OCI-LY7 (cell line): ENCODE measurements around the gene CALD1. TPM values are rescaled to one million over a fixed set of nuclear protein-coding genes. Genes with fewer than 3 reads are reported as not detected.

Experiments
- BruUV-seq: library from RNA; stranded (reverse); fragments of 400-500 nt; replicated peaks from 2 replicates; lab custom pipeline; 2021; lab: Mats Ljungman, UMichigan
- CTCF ChIA-PET: fragments of 300-600 bp; sonication (Branson Sonifier 250); formaldehyde crosslinking; loops from one replicate; lab custom pipeline; 2022; ENCODE audit warnings: antibody characterized with exemption; ENCODE audit not compliant: unreplicated experiment; lab: Charles Lee
- POLR2A ChIA-PET: fragments of 300-600 bp; sonication (Branson Sonifier 250); formaldehyde crosslinking; loops from one replicate; lab custom pipeline; 2022; ENCODE audit warnings: antibody characterized with exemption; lab: Charles Lee
- DNase-seq: peaks from one replicate; pipeline ENCODE4 v3.0.0-alpha.2; 2015; ENCODE audit warnings: low spot score
- H2AFZ ChIP-seq: fragments of 200-600 bp; sonication (generic), shearing (Covaris generic); 2 replicates; pipeline ENCODE4 v1.6.1; 2014; ENCODE audit warnings: mild to moderate bottlenecking, antibody characterized with exemption, low read length, moderate library complexity
- H3K27ac ChIP-seq: fragments of 200-600 bp; sonication (generic); 2 replicates; pipeline ENCODE4 v1.5.1; 2014; ENCODE audit warnings: mixed run types, low read depth, mild to moderate bottlenecking, moderate library complexity, low read length, inconsistent platforms; ENCODE audit not compliant: poor library complexity, severe bottlenecking
- H3K36me3 ChIP-seq: fragments of 200-600 bp; sonication (generic); 2 replicates; pipeline ENCODE4 v1.6.1; 2014; ENCODE audit warnings: mild to moderate bottlenecking, antibody characterized with exemption, low read length, moderate library complexity, mixed read lengths; ENCODE audit not compliant: insufficient read depth
- H3K4me1 ChIP-seq: fragments of 200-600 bp; sonication (generic); 2 replicates; pipeline ENCODE4 v1.5.1; 2014; ENCODE audit warnings: mild to moderate bottlenecking, low read length; ENCODE audit not compliant: insufficient read depth, poor library complexity, severe bottlenecking
- H3K4me2 ChIP-seq: fragments of 200-600 bp; sonication (generic); 2 replicates; pipeline ENCODE4 v1.6.1; 2014; ENCODE audit warnings: mild to moderate bottlenecking, low read length
- H3K4me3 ChIP-seq: fragments of 200-600 bp; sonication (generic); 2 replicates; pipeline ENCODE4 v1.5.1; 2014; ENCODE audit warnings: mild to moderate bottlenecking, low read depth, low read length; ENCODE audit not compliant: poor library complexity, severe bottlenecking
- H3K79me2 ChIP-seq: fragments of 200-600 bp; sonication (generic); 2 replicates; pipeline ENCODE4 v1.6.1; 2016; ENCODE audit warnings: low read depth, mild to moderate bottlenecking, low read length, moderate library complexity, mixed read lengths; ENCODE audit not compliant: insufficient read depth
- H3K9me2 ChIP-seq: fragments of 200-600 bp; sonication (generic); 2 replicates; pipeline ENCODE4 v1.6.1; 2016; ENCODE audit warnings: mild to moderate bottlenecking, low read length, mixed read lengths; ENCODE audit not compliant: insufficient read depth
- H3K9me3 ChIP-seq: fragments of 200-600 bp; sonication (generic); 2 replicates; pipeline ENCODE4 v1.6.1; 2014; ENCODE audit warnings: mild to moderate bottlenecking, mixed run types, low read length, mixed read lengths
- H4K20me1 ChIP-seq: fragments of 200-600 bp; sonication (generic); 2 replicates; pipeline ENCODE4 v1.6.1; 2014; ENCODE audit warnings: mild to moderate bottlenecking, antibody characterized with exemption, low read length, moderate library complexity, mixed read lengths; ENCODE audit not compliant: insufficient read depth
- EZH2phosphoT487 ChIP-seq: fragments of 200-600 bp; sonication (generic); IDR thresholded peaks from 2 replicates; pipeline ENCODE4 v1.6.1; 2018; ENCODE audit warnings: low read depth, borderline replicate concordance, mild to moderate bottlenecking, mixed run types, antibody characterized with exemption, low read length, moderate library complexity, mixed read lengths
- intact Hi-C: fragments of 100-400 bp; cut with micrococcal nuclease; formaldehyde crosslinking; loops from one replicate; pipeline ENCODE4 v1.10.0; 2022; ENCODE audit not compliant: unreplicated experiment
- total RNA-seq, 2 experiments: library from RNA; depleted of rRNA in 1 of 2; stranded (reverse); fragments of >200 nt in 1 of 2; shearing (Covaris generic) in 1 of 2; gene quantifications; 2 replicates each; pipeline ENCODE4 v1.2.3, GENCODE V29; 2014 to 2022
- TF ChIP-seq, protein P1 (sequence below): fragments of 200-600 bp; sonication (generic); conservative IDR thresholded peaks from 2 replicates; pipeline ENCODE4 v1.5.1; 2014; ENCODE audit warnings: mild to moderate bottlenecking, antibody characterized with exemption, low read length, moderate library complexity, mixed read lengths

The CALD1 gene
- total RNA-seq, 2 experiments from 2014 or later = 0.25 to 0.49 TPM

GRCh38 chr7:134736381-134736780 is 43.1 kb upstream of the CALD1 start:
- POLR2A ChIA-PET = interaction anchor here (0.6 to 1.3 kb wide), 4 partner anchors 9 to 97 kb away, joined by 3 to 7 read pairs (median 4); no protein-coding TSS in a partner anchor
- DNase-seq = no peak
- no TSS peak for BruUV-seq
- CTCF ChIA-PET = no interaction called here
- Histone ChIP-seq H3K79me2 (no peaks in the 10 kb centered on the region), H3K4me2 (no peak overlapping the region), H3K27ac (no peak overlapping the region), H3K36me3 (no peaks in the 10 kb centered on the region), H4K20me1 (no peaks in the 10 kb centered on the region), H3K4me3 (no peak overlapping the region), H3K9me3 (no peaks in the 10 kb centered on the region), H3K9me2 (no peaks in the 10 kb centered on the region), H2AFZ (no peak overlapping the region), H3K4me1 (no peaks in the 10 kb centered on the region)
- TF ChIP-seq EZH2phosphoT487 = no peak
- TF ChIP-seq, protein P1, sequence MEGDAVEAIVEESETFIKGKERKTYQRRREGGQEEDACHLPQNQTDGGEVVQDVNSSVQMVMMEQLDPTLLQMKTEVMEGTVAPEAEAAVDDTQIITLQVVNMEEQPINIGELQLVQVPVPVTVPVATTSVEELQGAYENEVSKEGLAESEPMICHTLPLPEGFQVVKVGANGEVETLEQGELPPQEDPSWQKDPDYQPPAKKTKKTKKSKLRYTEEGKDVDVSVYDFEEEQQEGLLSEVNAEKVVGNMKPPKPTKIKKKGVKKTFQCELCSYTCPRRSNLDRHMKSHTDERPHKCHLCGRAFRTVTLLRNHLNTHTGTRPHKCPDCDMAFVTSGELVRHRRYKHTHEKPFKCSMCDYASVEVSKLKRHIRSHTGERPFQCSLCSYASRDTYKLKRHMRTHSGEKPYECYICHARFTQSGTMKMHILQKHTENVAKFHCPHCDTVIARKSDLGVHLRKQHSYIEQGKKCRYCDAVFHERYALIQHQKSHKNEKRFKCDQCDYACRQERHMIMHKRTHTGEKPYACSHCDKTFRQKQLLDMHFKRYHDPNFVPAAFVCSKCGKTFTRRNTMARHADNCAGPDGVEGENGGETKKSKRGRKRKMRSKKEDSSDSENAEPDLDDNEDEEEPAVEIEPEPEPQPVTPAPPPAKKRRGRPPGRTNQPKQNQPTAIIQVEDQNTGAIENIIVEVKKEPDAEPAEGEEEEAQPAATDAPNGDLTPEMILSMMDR = no peak
- intact Hi-C loops = no loop called here

DNA sequence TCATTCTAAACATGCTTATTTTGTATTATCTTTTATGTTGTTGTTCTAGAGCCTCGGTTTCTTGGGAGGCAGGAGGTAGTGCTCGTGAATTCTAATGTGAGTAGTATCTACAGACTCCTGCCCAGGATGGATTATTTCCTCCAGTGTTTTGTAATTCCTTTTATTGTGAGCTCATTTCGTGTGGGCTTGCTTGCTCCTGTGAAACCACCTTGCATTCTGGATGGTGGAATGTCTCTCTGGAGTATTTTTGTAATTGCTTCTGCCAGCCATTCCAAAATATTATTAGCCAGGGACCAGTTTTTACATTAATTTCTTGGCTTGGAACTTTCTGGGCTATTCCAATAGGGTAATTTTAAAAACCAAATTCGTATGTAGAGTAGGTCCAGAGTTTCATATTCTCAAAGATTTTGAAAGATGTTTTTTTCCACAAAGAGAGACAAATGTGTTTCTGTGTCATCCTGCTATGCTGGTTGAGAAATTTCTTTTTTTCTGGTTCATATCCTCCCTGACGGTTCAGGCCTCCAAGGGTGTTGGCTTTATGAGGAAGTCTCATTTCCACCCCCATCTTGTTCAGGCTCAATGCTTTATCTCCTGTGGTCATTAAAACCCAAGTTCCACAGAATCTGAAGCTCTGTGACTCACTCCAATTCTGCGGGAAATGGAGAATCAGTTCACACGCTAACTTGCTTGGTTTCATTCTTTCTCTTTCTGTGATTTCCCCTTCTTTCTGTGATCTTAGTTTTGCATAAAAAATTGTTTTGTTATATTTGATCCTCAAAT is 41.7 kb upstream of the CALD1 start:
- no peaks in the 10 kb centered on the region for H3K36me3 ChIP-seq
- H3K27ac ChIP-seq = no peak overlapping the region
- H3K4me1 ChIP-seq = no peaks in the 10 kb centered on the region
- TF ChIP-seq, protein P1 = no peak
- TF ChIP-seq EZH2phosphoT487 = no peak
- no peak overlapping the region for H2AFZ ChIP-seq
- H3K9me2 ChIP-seq = no peaks in the 10 kb centered on the region
- POLR2A ChIA-PET = interaction anchor here (0.9 to 1.2 kb wide), 2 partner anchors 11 to 98 kb away, joined by 3 read pairs; no protein-coding TSS in a partner anchor
- no peak for DNase-seq
- H4K20me1 ChIP-seq = no peaks in the 10 kb centered on the region
- H3K4me3 ChIP-seq = no peak overlapping the region
- H3K9me3 ChIP-seq = no peaks in the 10 kb centered on the region
- intact Hi-C loops = no loop called here
- BruUV-seq = no TSS peak
- CTCF ChIA-PET = no interaction called here
- H3K4me2 ChIP-seq = no peak overlapping the region
- no peaks in the 10 kb centered on the region for H3K79me2 ChIP-seq

DNA sequence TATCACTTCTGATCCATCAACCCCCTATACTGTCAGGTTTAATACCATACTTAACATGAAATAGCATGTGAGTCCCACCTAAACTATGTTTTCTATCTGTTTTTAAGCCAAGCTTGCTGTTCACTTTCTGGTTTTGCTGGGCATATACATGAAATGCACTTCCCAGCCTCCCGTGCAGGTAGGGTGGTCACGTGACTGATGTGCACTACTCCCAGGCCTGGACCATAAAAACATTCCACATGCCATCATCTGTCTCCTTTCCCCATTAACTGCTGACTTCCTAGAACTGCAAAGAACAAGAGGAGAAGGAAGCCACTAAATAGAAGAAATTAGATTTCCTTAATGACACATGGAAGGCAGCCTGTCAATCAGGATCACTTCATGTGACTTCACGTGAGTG is 40.1 kb upstream of the CALD1 start:
- intact Hi-C loops = no loop called here
- no peak for DNase-seq
- POLR2A ChIA-PET = no interaction called here
- CTCF ChIA-PET = no interaction called here
- Histone ChIP-seq H4K20me1 (no peaks in the 10 kb centered on the region), H3K4me2 (no peak overlapping the region), H3K4me3 (no peak overlapping the region), H3K79me2 (no peaks in the 10 kb centered on the region), H3K27ac (no peak overlapping the region), H3K9me3 (no peaks in the 10 kb centered on the region), H2AFZ (no peak overlapping the region), H3K4me1 (no peaks in the 10 kb centered on the region), H3K36me3 (no peaks in the 10 kb centered on the region), H3K9me2 (no peaks in the 10 kb centered on the region)
- TF ChIP-seq, protein P1 = no peak
- TF ChIP-seq EZH2phosphoT487 = no peak
- no TSS peak for BruUV-seq
